ENCODE measurements around the gene PIK3R1. TPM values are rescaled to one million over a fixed set of nuclear protein-coding genes. Genes with fewer than 3 reads are reported as not detected.

The PIK3R1 gene
- total RNA-seq, 6 experiments from 2014 or later, result 36.3 to 173 (median 72.8) TPM

- TF ChIP-seq CTCF (IDR thresholded peaks at IDR 0.05) (no peak), POLR2A (IDR thresholded peaks at IDR 0.05) (no peak)
- no peaks in the 10 kb centered on the region for H3K9me3 ChIP-seq
- ATAC-seq (no peak), DNase-seq (no peak)
- peaks cover 0 to 4% (median 2%) of the 10 kb centered on the region in 4 donors for H3K36me3 ChIP-seq
- no peak overlapping the region for H3K27ac ChIP-seq
- H3K27me3 ChIP-seq, result no peaks in the 10 kb centered on the region
- peaks cover 3 to 79% (median 19%) of the 10 kb centered on the region in 4 donors for H3K4me1 ChIP-seq
- no peak overlapping the region for H3K4me3 ChIP-seq
- intact Hi-C loops (cut with DNase I), result no loop called here
- WGBS (ENCODE audit: insufficient coverage, low coverage, low lambda C conversion rate, missing lambda C conversion rate), result 33% methylated on average over 1 of the region's 1 CpG
Measured at GRCh38 chr5:68221488-68221887, 5.9 kb downstream of the PIK3R1 start.

GRCh38 chr5:68222310-68222709 is 6.8 kb downstream of the PIK3R1 start:
- TF ChIP-seq CTCF (IDR thresholded peaks at IDR 0.05), result no peak
- TF ChIP-seq POLR2A (IDR thresholded peaks at IDR 0.05), result no peak
- Histone ChIP-seq H3K27me3 (no peaks in the 10 kb centered on the region), H3K4me1 (peaks cover 3 to 88% (median 22%) of the 10 kb centered on the region in 4 donors), H3K36me3 (peaks cover 0 to 12% (median 6%) of the 10 kb centered on the region in 4 donors), H3K27ac (no peak overlapping the region), H3K4me3 (no peak overlapping the region), H3K9me3 (no peaks in the 10 kb centered on the region)
- DNase-seq (peak in 1 of 3 donors; percentile 53), ATAC-seq (no peak)
- intact Hi-C loops (cut with DNase I), result no loop called here
- WGBS (ENCODE audit: insufficient coverage, low coverage, low lambda C conversion rate, missing lambda C conversion rate), result 45% methylated on average over 3 of the region's 3 CpGs

- H3K4me1 ChIP-seq, result peaks cover 3 to 92% (median 24%) of the 10 kb centered on the region in 4 donors
- no peak for TF ChIP-seq POLR2A (IDR thresholded peaks at IDR 0.05)
- no peak for TF ChIP-seq CTCF (IDR thresholded peaks at IDR 0.05)
- WGBS (ENCODE audit: insufficient coverage, low coverage, low lambda C conversion rate, missing lambda C conversion rate), result 58% methylated on average over 4 of the region's 4 CpGs
Measured at GRCh38 chr5:68222824-68223354, 7.3 kb downstream of the PIK3R1 start.

GRCh38 chr5:68223904-68224303 is 8.3 kb downstream of the PIK3R1 start:
- Histone ChIP-seq H3K27me3 (no peaks in the 10 kb centered on the region), H3K36me3 (peaks cover 0 to 27% (median 8%) of the 10 kb centered on the region in 4 donors), H3K4me1 (peaks cover 3 to 95% (median 27%) of the 10 kb centered on the region in 4 donors), H3K9me3 (no peaks in the 10 kb centered on the region), H3K27ac (peak overlapping the region in 2 of 3 donors; percentile 2 to 84), H3K4me3 (no peak overlapping the region)
- intact Hi-C loops (cut with DNase I), result no loop called here
- DNase-seq (no peak), ATAC-seq (no peak)
- TF ChIP-seq CTCF (IDR thresholded peaks at IDR 0.05) (no peak), POLR2A (IDR thresholded peaks at IDR 0.05) (no peak)

More at GRCh38 chr5:68222824-68223354, 7.3 kb downstream of the PIK3R1 start:
- no peak for ATAC-seq
- intact Hi-C loops (cut with DNase I), result no loop called here
- H3K36me3 ChIP-seq, result peaks cover 0 to 18% (median 8%) of the 10 kb centered on the region in 4 donors
- no peak overlapping the region for H3K4me3 ChIP-seq
- H3K27ac ChIP-seq, result no peak overlapping the region
- H3K9me3 ChIP-seq, result no peaks in the 10 kb centered on the region
- DNase-seq, result no peak
- no peaks in the 10 kb centered on the region for H3K27me3 ChIP-seq
